Natural killer cell (primary cell): ENCODE data around the gene STK38. TPM values are rescaled to one million over a fixed set of nuclear protein-coding genes. Genes with fewer than 3 reads are reported as not detected.
"Not testable (repeated sequence)": the region's sequence is repeated elsewhere in the genome, so short reads cannot be mapped to it uniquely, and the experiment has no call there.

Experiments used
- ATAC-seq, 3 donors: fragments of 150-1000 bp in 2 of 3; fragments of 200-7000 bp in 1 of 3; cut with Tn5 transposase; 1 replicate in 1 of 3; 2 replicates in 2 of 3; pipeline ENCODE4 v1.10.0; 2021; ENCODE audit warnings: mild to moderate bottlenecking in 2 of 3, moderate library complexity in 2 of 3
- DNase-seq, 2 donors: peaks; one replicate each; pipeline versions ENCODE4 v3.0.0 to v3.0.0-alpha.2; 2013 to 2021; ENCODE audit warnings: mixed read lengths in 1 of 2
- H3K27ac ChIP-seq: one replicate; pipeline ENCODE4 v1.5.1; 2013; ENCODE audit warnings: mild to moderate bottlenecking, low read length
- H3K27me3 ChIP-seq: one replicate; pipeline ENCODE4 v1.6.1; 2013; ENCODE audit warnings: low read length; ENCODE audit not compliant: control insufficient read depth, insufficient read depth
- H3K36me3 ChIP-seq: one replicate; pipeline ENCODE4 v1.6.1; 2013; ENCODE audit warnings: low read length; ENCODE audit not compliant: control insufficient read depth, insufficient read depth
- H3K4me1 ChIP-seq: one replicate; pipeline ENCODE4 v1.6.1; 2013; ENCODE audit warnings: low read length; ENCODE audit not compliant: control insufficient read depth, insufficient read depth
- H3K4me3 ChIP-seq: one replicate; pipeline ENCODE4 v1.5.1; 2013; ENCODE audit warnings: low read length
- H3K9me3 ChIP-seq: one replicate; pipeline ENCODE4 v1.6.1; 2013; ENCODE audit warnings: low read length; ENCODE audit not compliant: control insufficient read depth, insufficient read depth
- H3K27ac Mint-ChIP-seq, 2 donors: one replicate each; pipeline ENCODE4 v1.8.0; 2022; ENCODE audit warnings: mild to moderate bottlenecking in 2 of 2, mixed read lengths in 2 of 2, moderate library complexity in 1 of 2
- H3K27me3 Mint-ChIP-seq, 2 donors: one replicate each; pipeline ENCODE4 v1.8.0; 2022; ENCODE audit warnings: low read depth in 2 of 2, mixed read lengths in 2 of 2
- H3K36me3 Mint-ChIP-seq: one replicate; pipeline ENCODE4 v1.8.0; 2022; ENCODE audit warnings: mixed read lengths
- H3K4me1 Mint-ChIP-seq, 2 donors: one replicate each; pipeline ENCODE4 v1.8.0; 2022; ENCODE audit warnings: mixed read lengths in 2 of 2
- H3K4me3 Mint-ChIP-seq: one replicate; pipeline ENCODE4 v1.8.0; 2022; ENCODE audit warnings: mild to moderate bottlenecking, moderate library complexity, mixed read lengths
- H3K9me3 Mint-ChIP-seq, 2 donors: one replicate each; pipeline ENCODE4 v1.8.0; 2022; ENCODE audit warnings: mixed read lengths in 2 of 2
- WGBS: methylation state at CpG from one replicate; pipeline ENCODE4 v1.1.7; 2013; ENCODE audit warnings: missing lambda C conversion rate; ENCODE audit not compliant: insufficient coverage; 5-methylcytosine and 5-hydroxymethylcytosine counted together
- intact Hi-C: fragments of 100-400 bp; cut with micrococcal nuclease; formaldehyde crosslinking; loops from one replicate; pipeline ENCODE4 v1.14.2; 2022
- total RNA-seq, 4 donors: library from RNA; stranded (reverse); fragments of 120-200 nt in 1 of 4; gene quantifications; one replicate each; pipeline versions ENCODE4 v1.2.3 to v1.2.4, GENCODE V29; 2013 to 2022
- TF ChIP-seq, protein P1 (sequence below): fragments of 200-600 bp; IDR thresholded peaks from one replicate; pipeline ENCODE4 v1.8.0; 2022; ENCODE audit warnings: antibody characterized with exemption

The STK38 gene
- total RNA-seq, 3 donors from 2014 or later (not counting 1 experiment from before 2014, with no cell fraction given) = 105 to 157 (median 126) TPM

DNA sequence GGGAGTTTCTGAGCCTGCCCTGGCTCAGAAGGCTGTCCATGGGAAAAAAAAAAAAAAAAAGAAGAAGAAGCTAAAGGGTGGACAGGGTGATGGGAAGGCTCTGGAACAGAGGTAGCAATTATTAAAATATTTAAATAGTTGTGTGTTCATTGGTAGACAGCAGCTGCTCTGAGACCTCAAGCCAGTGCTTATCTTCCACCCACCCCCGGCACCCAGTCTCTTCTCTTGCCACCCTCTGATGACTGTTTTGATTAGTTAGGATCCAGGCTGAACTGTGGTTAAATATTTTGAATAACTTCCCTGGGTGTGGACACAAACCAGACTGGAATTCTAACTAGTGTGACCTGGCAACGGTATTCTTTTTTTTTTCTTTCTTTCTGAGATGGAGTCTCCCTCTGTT, 30.0 kb upstream of the STK38 start:
- Histone ChIP-seq H3K27ac (no peak overlapping the region), H3K4me1 (no peaks in the 10 kb centered on the region), H3K36me3 (no peaks in the 10 kb centered on the region), H3K4me3 (no peak overlapping the region), H3K27me3 (no peaks in the 10 kb centered on the region), H3K9me3 (no peaks in the 10 kb centered on the region)
- no peak for ATAC-seq
- Mint-ChIP-seq H3K27me3 (no peaks in the 10 kb centered on the region), H3K4me1 (peaks cover 0 to 9% of the 10 kb centered on the region in 2 donors), H3K9me3 (no peaks in the 10 kb centered on the region), H3K27ac (no peak overlapping the region), H3K4me3 (no peak overlapping the region), H3K36me3 (no peaks in the 10 kb centered on the region)
- WGBS = 86% methylated on average over 1 of the region's 2 CpGs
- TF ChIP-seq, protein P1, sequence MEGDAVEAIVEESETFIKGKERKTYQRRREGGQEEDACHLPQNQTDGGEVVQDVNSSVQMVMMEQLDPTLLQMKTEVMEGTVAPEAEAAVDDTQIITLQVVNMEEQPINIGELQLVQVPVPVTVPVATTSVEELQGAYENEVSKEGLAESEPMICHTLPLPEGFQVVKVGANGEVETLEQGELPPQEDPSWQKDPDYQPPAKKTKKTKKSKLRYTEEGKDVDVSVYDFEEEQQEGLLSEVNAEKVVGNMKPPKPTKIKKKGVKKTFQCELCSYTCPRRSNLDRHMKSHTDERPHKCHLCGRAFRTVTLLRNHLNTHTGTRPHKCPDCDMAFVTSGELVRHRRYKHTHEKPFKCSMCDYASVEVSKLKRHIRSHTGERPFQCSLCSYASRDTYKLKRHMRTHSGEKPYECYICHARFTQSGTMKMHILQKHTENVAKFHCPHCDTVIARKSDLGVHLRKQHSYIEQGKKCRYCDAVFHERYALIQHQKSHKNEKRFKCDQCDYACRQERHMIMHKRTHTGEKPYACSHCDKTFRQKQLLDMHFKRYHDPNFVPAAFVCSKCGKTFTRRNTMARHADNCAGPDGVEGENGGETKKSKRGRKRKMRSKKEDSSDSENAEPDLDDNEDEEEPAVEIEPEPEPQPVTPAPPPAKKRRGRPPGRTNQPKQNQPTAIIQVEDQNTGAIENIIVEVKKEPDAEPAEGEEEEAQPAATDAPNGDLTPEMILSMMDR = no peak
- DNase-seq = no peak
- intact Hi-C loops = no loop called here

DNA sequence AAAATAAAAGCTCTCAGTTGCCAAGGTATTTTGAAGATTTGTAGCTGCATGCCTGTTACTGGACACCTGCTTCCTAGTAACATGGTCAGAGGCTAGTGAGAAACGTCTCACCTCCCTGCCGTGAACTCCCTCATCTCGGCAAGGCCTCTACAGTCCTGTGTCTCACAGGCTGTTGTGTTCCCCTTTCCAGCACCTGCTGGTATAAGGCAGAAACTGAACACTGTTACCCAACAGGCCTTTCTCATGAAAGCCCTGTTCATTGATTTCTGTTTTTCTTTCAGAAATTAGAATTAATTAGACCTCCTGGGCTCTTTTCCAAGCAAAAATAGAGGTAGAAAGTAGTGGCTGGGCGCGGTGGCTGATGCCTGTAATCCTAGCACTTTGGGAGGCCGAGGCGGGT, 29.3 kb upstream of the STK38 start:
- DNase-seq = no peak

DNA sequence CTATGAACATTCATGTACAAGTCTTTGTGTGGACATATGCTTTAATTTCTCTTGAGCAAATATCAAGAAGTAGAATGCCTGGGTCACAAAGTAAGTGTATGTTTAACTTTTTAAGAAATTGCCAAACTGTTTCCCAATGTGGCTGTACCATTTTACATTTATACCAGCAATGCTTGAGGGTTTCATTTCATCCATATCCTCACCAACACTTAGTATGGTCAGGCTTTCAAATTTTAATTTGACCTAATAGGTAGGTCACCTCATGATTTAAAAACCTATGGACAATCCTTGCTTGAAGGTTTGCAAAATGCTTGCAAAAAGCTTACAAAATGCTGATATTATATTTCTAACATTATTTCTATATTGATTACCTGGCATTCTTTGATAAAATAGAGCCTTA, 27.4 kb upstream of the STK38 start:
- ATAC-seq (no peak), DNase-seq (no peak)
- Histone ChIP-seq H3K27me3 (no peaks in the 10 kb centered on the region), H3K36me3 (no peaks in the 10 kb centered on the region), H3K27ac (no peak overlapping the region), H3K4me1 (no peaks in the 10 kb centered on the region), H3K9me3 (peaks cover 3% of the 10 kb centered on the region), H3K4me3 (no peak overlapping the region)
- Mint-ChIP-seq H3K27me3 (no peaks in the 10 kb centered on the region), H3K4me1 (peaks cover 0 to 9% of the 10 kb centered on the region in 2 donors), H3K9me3 (no peaks in the 10 kb centered on the region), H3K4me3 (no peak overlapping the region), H3K27ac (no peak overlapping the region), H3K36me3 (no peaks in the 10 kb centered on the region)
- TF ChIP-seq, protein P1 = no peak
- intact Hi-C loops = no loop called here

More for the DNA sequence above, 29.3 kb upstream of the STK38 start:
- Mint-ChIP-seq H3K9me3 (no peaks in the 10 kb centered on the region), H3K4me3 (no peak overlapping the region), H3K27ac (no peak overlapping the region), H3K36me3 (no peaks in the 10 kb centered on the region), H3K27me3 (no peaks in the 10 kb centered on the region), H3K4me1 (peaks cover 0 to 9% of the 10 kb centered on the region in 2 donors)
- Histone ChIP-seq H3K27ac (no peak overlapping the region), H3K4me3 (no peak overlapping the region), H3K4me1 (no peaks in the 10 kb centered on the region), H3K27me3 (no peaks in the 10 kb centered on the region), H3K36me3 (no peaks in the 10 kb centered on the region), H3K9me3 (no peaks in the 10 kb centered on the region)
- ATAC-seq = no peak
- TF ChIP-seq, protein P1 = no peak
- WGBS = 84% methylated on average over 7 of the region's 7 CpGs
- intact Hi-C loops = no loop called here

DNA sequence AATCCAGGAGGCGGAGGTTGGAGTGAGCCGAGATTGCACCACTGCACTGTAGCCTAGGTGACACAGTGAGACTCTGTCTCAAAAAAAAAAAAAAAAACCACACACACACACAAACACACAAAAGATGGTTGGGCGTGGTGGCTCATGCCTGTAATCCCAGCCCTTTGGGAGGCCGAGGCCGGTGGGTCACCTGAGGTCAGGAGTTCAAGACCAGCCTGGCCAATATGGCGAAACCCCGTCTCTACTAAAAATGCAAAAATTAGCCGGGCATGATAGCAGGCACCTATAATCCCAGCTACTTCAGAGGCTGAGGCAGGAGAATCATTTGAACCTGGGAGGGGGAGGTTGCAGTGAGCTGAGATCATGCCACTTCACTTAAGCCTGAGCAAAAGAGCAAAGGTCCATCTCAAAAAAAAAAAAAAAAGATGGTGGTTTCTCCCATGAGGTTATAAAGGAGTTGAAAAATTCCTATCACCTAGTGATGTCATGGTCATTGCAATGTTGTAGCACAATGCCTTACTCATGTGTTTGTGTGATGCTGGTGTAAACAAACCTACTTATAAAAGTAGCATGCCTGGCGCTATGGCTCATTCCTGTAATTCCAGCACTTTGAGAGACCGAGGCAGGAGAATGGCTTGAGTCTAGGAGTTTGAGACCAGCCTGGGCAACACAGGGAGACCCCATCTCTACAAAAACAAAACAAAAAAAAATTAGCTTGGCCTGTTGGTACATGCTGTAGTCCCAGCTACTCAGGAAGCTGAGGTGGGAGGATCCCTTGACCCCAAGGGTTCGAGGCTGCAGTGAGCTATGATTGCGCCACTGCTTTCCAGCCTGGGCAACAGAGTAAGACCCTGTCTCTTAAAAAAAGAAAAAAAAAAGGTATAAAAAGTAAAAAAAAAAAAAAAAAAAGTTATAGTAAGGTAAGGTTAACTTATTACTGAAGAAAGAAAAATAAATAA, 25.4 kb upstream of the STK38 start:
- H3K4me1 Mint-ChIP-seq, H3K27ac Mint-ChIP-seq, H3K27ac ChIP-seq, H3K4me3 Mint-ChIP-seq, intact Hi-C loops, H3K9me3 ChIP-seq, H3K4me1 ChIP-seq, ATAC-seq, H3K9me3 Mint-ChIP-seq, DNase-seq, H3K27me3 Mint-ChIP-seq, H3K36me3 Mint-ChIP-seq, H3K27me3 ChIP-seq, H3K4me3 ChIP-seq, H3K36me3 ChIP-seq: not testable (repeated sequence)
- 99% methylated on average over 11 of the region's 12 CpGs for WGBS
